HCT116 (cell line): ENCODE results near the gene PLEKHA6. TPM values are rescaled to one million over a fixed set of nuclear protein-coding genes. Genes with fewer than 3 reads are reported as not detected.

Experiments
- ATAC-seq: fragments of 200-7000 bp; cut with Tn5 transposase; 2 replicates; pipeline ENCODE4 v1.9.1; 2020; ENCODE audit warnings: mild to moderate bottlenecking, moderate library complexity
- BruUV-seq: library from RNA; stranded (reverse); fragments of 400-500 nt; replicated peaks from 2 replicates; lab custom pipeline; 2021; lab: Mats Ljungman, UMichigan
- CTCF ChIA-PET: fragments of 300-600 bp; sonication (Branson Sonifier 250); formaldehyde crosslinking; loops from one replicate; lab custom pipeline; 2021; ENCODE audit warnings: antibody characterized with exemption; lab: Charles Lee
- POLR2A ChIA-PET: fragments of 300-600, 350-600 bp; sonication (Branson Sonifier 250); formaldehyde crosslinking; loops from one replicate; lab custom pipeline; 2021; ENCODE audit warnings: antibody characterized with exemption; lab: Charles Lee
- RAD21 ChIA-PET, 2 experiments: fragments of 300-600 bp; sonication (Branson Sonifier 250); formaldehyde crosslinking; loops; one replicate each; lab custom pipeline; 2023; ENCODE audit warnings: low total read pairs in 2 of 2; ENCODE audit not compliant: uncharacterized antibody in 2 of 2, unreplicated experiment in 2 of 2, low non-redundant PET in 1 of 2; lab: Charles Lee
- DNase-seq: peaks from one replicate; pipeline ENCODE4 v3.0.0-alpha.2; 2010; ENCODE audit warnings: low read depth, low spot score
- H2AFZ ChIP-seq: fragments of 200-600 bp; shearing (Covaris generic), sonication (generic); 2 replicates; pipeline ENCODE4 v1.6.1; 2017; ENCODE audit warnings: low read depth, mixed run types, mixed read lengths, antibody characterized with exemption, low read length; ENCODE audit not compliant: poor library complexity, severe bottlenecking
- H3K27ac ChIP-seq: 2 replicates; pipeline ENCODE4 v1.5.1; 2012; ENCODE audit warnings: low read depth, low read length
- H3K27me3 ChIP-seq: fragments of 200-600 bp; sonication (generic); 2 replicates; pipeline ENCODE4 v1.6.1; 2016; ENCODE audit warnings: mixed run types, low read length, mixed read lengths; ENCODE audit not compliant: insufficient read depth
- H3K36me3 ChIP-seq, 2 experiments: fragments of 200-500 bp in 1 of 2; fragments of 200-600 bp in 1 of 2; sonication (Bioruptor generic) in 1 of 2; sonication (generic) in 1 of 2; 2 replicates each; pipeline versions ENCODE4 v1.5.1 to v1.6.1; 2014 to 2016; ENCODE audit warnings: low read length in 2 of 2, inconsistent platforms in 1 of 2, mixed read lengths in 1 of 2, mixed run types in 1 of 2; ENCODE audit not compliant: insufficient read depth in 2 of 2, control insufficient read depth in 1 of 2
- H3K4me1 ChIP-seq, 2 experiments: fragments of 200-600 bp in 1 of 2; sonication (generic) in 1 of 2; 2 replicates each; pipeline versions ENCODE4 v1.5.1 to v1.6.1; 2012 to 2017; ENCODE audit warnings: low read length in 2 of 2, inconsistent platforms in 1 of 2, mild to moderate bottlenecking in 1 of 2, mixed read lengths in 1 of 2, mixed run types in 1 of 2, moderate library complexity in 1 of 2; ENCODE audit not compliant: insufficient read depth in 2 of 2, control insufficient read depth in 1 of 2
- H3K4me2 ChIP-seq: fragments of 200-600 bp; sonication (generic); 2 replicates; pipeline ENCODE4 v1.6.1; 2017; ENCODE audit warnings: mixed run types, low read length, mixed read lengths
- H3K4me3 ChIP-seq, 2 experiments: fragments of 200-600 bp in 1 of 2; sonication (generic) in 1 of 2; replicated peaks in 1 of 2; 2 replicates each; pipeline ENCODE4 v1.5.1; 2011 to 2016; ENCODE audit warnings: low read length in 2 of 2, control low read depth in 1 of 2, low read depth in 1 of 2, mild to moderate bottlenecking in 1 of 2, mixed read lengths in 1 of 2, mixed run types in 1 of 2
- H3K79me2 ChIP-seq: fragments of 200-600 bp; sonication (generic); 2 replicates; pipeline ENCODE4 v1.6.1; 2017; ENCODE audit warnings: mild to moderate bottlenecking, mixed run types, low read length, moderate library complexity, mixed read lengths; ENCODE audit not compliant: insufficient read depth
- H3K9ac ChIP-seq: fragments of 200-600 bp; sonication (generic); 2 replicates; pipeline ENCODE4 v1.6.1; 2016; ENCODE audit warnings: low read length, mixed read lengths
- H3K9me2 ChIP-seq: fragments of 200-600 bp; sonication (generic), shearing (Covaris generic); 2 replicates; pipeline ENCODE4 v1.6.1; 2017; ENCODE audit warnings: mixed run types, mild to moderate bottlenecking, moderate library complexity; ENCODE audit not compliant: insufficient read depth
- H3K9me3 ChIP-seq, 2 experiments: fragments of 200-500 bp in 1 of 2; fragments of 200-600 bp in 1 of 2; sonication (Bioruptor generic) in 1 of 2; sonication (generic) in 1 of 2; 2 replicates each; pipeline ENCODE4 v1.6.1; 2014 to 2017; ENCODE audit warnings: low read length in 2 of 2, mixed read lengths in 2 of 2, inconsistent platforms in 1 of 2, low read depth in 1 of 2, mild to moderate bottlenecking in 1 of 2, mixed run types in 1 of 2, moderate library complexity in 1 of 2; ENCODE audit not compliant: control insufficient read depth in 1 of 2, insufficient read depth in 1 of 2
- H4K20me1 ChIP-seq: fragments of 200-600 bp; sonication (generic), shearing (Covaris generic); 2 replicates; pipeline ENCODE4 v1.6.1; 2017; ENCODE audit warnings: mixed run types, mild to moderate bottlenecking, moderate library complexity; ENCODE audit not compliant: insufficient read depth
- CEBPB ChIP-seq: IDR thresholded peaks from 2 replicates; pipeline ENCODE4 v1.6.1; 2012; ENCODE audit warnings: low read depth
- CTCF ChIP-seq, 3 experiments: fragments of 200-600 bp in 1 of 3; sonication (generic) in 1 of 3; IDR thresholded peaks in 2 of 3; conservative IDR thresholded peaks in 1 of 3; 2 replicates each; pipeline ENCODE4 v1.5.1; 2012 to 2017; ENCODE audit warnings: low read depth in 2 of 3, low read length in 2 of 3, antibody characterized with exemption in 1 of 3, borderline replicate concordance in 1 of 3, control low read depth in 1 of 3, mild to moderate bottlenecking in 1 of 3, mixed read lengths in 1 of 3, mixed run types in 1 of 3, moderate library complexity in 1 of 3; ENCODE audit not compliant: insufficient read depth in 1 of 3
- EZH2phosphoT487 ChIP-seq: fragments of 200-600 bp; IDR thresholded peaks from 2 replicates; pipeline ENCODE4 v1.6.1; 2018; ENCODE audit warnings: antibody characterized with exemption, borderline replicate concordance
- POLR2AphosphoS5 ChIP-seq: IDR thresholded peaks from 2 replicates; pipeline ENCODE4 v1.6.1; 2011; ENCODE audit warnings: mild to moderate bottlenecking, low read depth, low read length, moderate library complexity
- SIN3A ChIP-seq: IDR thresholded peaks from 2 replicates; pipeline ENCODE4 v1.6.1; 2012; ENCODE audit warnings: low read depth
- SP1 ChIP-seq: IDR thresholded peaks from 2 replicates; pipeline ENCODE4 v1.6.1; 2012; ENCODE audit warnings: low read depth
- TCF7L2 ChIP-seq: IDR thresholded peaks from 2 replicates; pipeline ENCODE4 v1.7.0; 2011; ENCODE audit warnings: borderline replicate concordance, inconsistent platforms; ENCODE audit not compliant: insufficient read depth, insufficient read length; ENCODE audit errors: extremely low read depth
- YY1 ChIP-seq: IDR thresholded peaks from 2 replicates; pipeline ENCODE4 v1.6.1; 2011; ENCODE audit warnings: low read length, low read depth, moderate library complexity, mild to moderate bottlenecking; ENCODE audit not compliant: insufficient replicate concordance; ENCODE audit errors: extremely low read depth
- ZBTB33 ChIP-seq: IDR thresholded peaks from 2 replicates; pipeline ENCODE4 v1.6.1; 2011; ENCODE audit warnings: mild to moderate bottlenecking, low read length, moderate library complexity; ENCODE audit not compliant: insufficient replicate concordance; ENCODE audit errors: extremely low read depth
- intact Hi-C: fragments of 100-400 bp; cut with micrococcal nuclease; formaldehyde crosslinking; loops from 2 replicates; pipeline ENCODE4 v1.10.0; 2022
- total RNA-seq: library from RNA; stranded (reverse); gene quantifications from one replicate; pipeline ENCODE4 v1.2.1, GENCODE V29; 2021; ENCODE audit not compliant: unreplicated experiment

PLEKHA6 gene
- total RNA-seq, 1 experiment from 2014 or later, result 13.1 TPM

- no peaks in the 10 kb centered on the region for H3K27me3 ChIP-seq
- H3K79me2 ChIP-seq, result no peaks in the 10 kb centered on the region
- H2AFZ ChIP-seq, result no peak overlapping the region
- no peak overlapping the region for H3K9ac ChIP-seq
- intact Hi-C loops, result no loop called here
- DNase-seq, result no peak
- ATAC-seq, result no peak
- no peaks in the 10 kb centered on the region for H3K9me3 ChIP-seq
- ChIA-PET CTCF (no interaction called here), RAD21 (no interaction called here), POLR2A (no interaction called here)
- peaks cover 18 to 41% of the 10 kb centered on the region in 2 experiments for H3K4me1 ChIP-seq
- no TSS peak for BruUV-seq
- TF ChIP-seq CTCF (IDR thresholded peaks at IDR 0.05 in 2 of 3, conservative IDR thresholded peaks at IDR 0.05 in 1 of 3; ENCODE audit: borderline replicate concordance in 1 of 3, insufficient read depth in 1 of 3, low read depth in 2 of 3, low read length in 2 of 3), result no peak
- TF ChIP-seq ZBTB33, result no peak
- no peak for TF ChIP-seq EZH2phosphoT487
- H3K9me2 ChIP-seq, result no peaks in the 10 kb centered on the region
- no peaks in the 10 kb centered on the region for H4K20me1 ChIP-seq
- H3K27ac ChIP-seq, result no peak overlapping the region
- no peaks in the 10 kb centered on the region for H3K36me3 ChIP-seq
- H3K4me2 ChIP-seq, result no peak overlapping the region
- H3K4me3 ChIP-seq, result no peak overlapping the region
These were observed 41.4 kb downstream of the PLEKHA6 start for GRCh38 chr1:204318324-204318723.

GRCh38 chr1:204317170-204317569 lies 42.6 kb downstream of the PLEKHA6 start:
- ChIA-PET RAD21 (no interaction called here), CTCF (no interaction called here), POLR2A (no interaction called here)
- Histone ChIP-seq H3K36me3 (no peaks in the 10 kb centered on the region), H4K20me1 (no peaks in the 10 kb centered on the region), H2AFZ (no peak overlapping the region), H3K4me2 (no peak overlapping the region), H3K79me2 (no peaks in the 10 kb centered on the region), H3K4me1 (peaks cover 19 to 37% of the 10 kb centered on the region in 2 experiments), H3K9me2 (no peaks in the 10 kb centered on the region), H3K9ac (no peak overlapping the region), H3K4me3 (no peak overlapping the region), H3K27ac (no peak overlapping the region), H3K9me3 (no peaks in the 10 kb centered on the region), H3K27me3 (no peaks in the 10 kb centered on the region)
- no peak for DNase-seq
- no TSS peak for BruUV-seq
- intact Hi-C loops, result no loop called here
- no peak for ATAC-seq
- TF ChIP-seq CEBPB (no peak), SP1 (no peak), POLR2AphosphoS5 (no peak), ZBTB33 (no peak), TCF7L2 (no peak), CTCF (IDR thresholded peaks at IDR 0.05 in 2 of 3, conservative IDR thresholded peaks at IDR 0.05 in 1 of 3; ENCODE audit: borderline replicate concordance in 1 of 3, insufficient read depth in 1 of 3, low read depth in 2 of 3, low read length in 2 of 3) (no peak), SIN3A (no peak), YY1 (no peak)
